Hippocampal formation (tissue), 2 donors: ENCODE measurements around the gene CA6.
"Not testable (repeated sequence)": the region's sequence is repeated elsewhere in the genome, so short reads cannot be mapped to it uniquely, and the experiment has no call there.

Experiments
- DNase-seq, 2 donors: peaks; one replicate each; lab custom pipeline; 2025; lab: John Stamatoyannopoulos, UW

Gene CA6

DNA sequence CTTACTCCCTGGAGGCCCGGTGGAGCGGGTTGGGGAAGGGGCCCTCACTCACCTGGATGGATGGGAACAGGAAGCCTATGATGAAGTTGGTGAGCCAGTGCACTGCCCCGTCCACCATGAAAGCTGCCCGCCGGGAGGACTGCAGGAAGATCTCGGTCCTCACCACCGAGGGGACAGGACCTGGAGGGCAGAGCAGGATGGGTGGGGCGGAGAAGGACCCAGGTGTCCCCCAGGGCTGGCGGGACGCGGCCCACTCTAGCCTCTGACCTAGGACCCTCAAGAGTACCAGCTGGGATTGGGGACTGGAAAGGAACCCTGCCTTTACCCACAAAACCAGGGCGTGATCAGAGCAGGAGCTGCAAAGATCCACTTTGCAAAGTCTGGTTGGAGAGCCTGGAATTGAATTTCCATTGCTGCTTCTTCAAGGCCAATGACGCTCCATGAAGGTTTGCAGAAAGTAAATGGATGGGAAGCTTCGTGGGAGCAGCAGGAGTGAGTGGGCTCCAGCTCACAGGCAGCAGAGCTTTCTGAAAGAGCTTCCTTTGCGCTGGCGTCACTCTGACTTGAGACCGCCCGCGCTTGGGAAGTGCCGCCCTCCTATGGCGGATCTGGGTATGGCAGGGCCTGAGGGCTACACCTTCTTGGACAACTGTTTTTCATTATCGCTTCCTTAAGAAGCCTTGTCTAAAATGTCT is 59.2 kb downstream of the CA6 start:
- DNase-seq, result peak; percentile 19 to 52

DNA sequence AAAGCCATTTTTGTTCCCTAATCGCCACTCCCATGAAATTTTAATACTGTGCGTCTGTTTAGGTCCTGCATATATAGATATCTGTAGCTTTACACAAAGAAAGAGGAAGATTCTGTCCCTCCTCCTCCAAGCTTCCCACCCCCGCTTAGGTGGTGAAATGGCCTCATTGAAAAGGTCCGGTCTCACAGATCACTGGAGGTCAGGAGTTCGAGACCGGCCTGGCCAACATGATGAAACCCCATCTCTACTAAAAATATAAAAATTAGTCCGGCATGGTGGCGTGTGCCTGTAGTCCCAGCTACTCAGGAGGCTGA is 59.7 kb downstream of the CA6 start:
- DNase-seq, result no peak

- DNase-seq, result no peak
Measured at GRCh38 chr1:9006956-9007615, 61.4 kb downstream of the CA6 start.

- no peak for DNase-seq
Measured at GRCh38 chr1:9008236-9008635, 62.6 kb downstream of the CA6 start.

DNA sequence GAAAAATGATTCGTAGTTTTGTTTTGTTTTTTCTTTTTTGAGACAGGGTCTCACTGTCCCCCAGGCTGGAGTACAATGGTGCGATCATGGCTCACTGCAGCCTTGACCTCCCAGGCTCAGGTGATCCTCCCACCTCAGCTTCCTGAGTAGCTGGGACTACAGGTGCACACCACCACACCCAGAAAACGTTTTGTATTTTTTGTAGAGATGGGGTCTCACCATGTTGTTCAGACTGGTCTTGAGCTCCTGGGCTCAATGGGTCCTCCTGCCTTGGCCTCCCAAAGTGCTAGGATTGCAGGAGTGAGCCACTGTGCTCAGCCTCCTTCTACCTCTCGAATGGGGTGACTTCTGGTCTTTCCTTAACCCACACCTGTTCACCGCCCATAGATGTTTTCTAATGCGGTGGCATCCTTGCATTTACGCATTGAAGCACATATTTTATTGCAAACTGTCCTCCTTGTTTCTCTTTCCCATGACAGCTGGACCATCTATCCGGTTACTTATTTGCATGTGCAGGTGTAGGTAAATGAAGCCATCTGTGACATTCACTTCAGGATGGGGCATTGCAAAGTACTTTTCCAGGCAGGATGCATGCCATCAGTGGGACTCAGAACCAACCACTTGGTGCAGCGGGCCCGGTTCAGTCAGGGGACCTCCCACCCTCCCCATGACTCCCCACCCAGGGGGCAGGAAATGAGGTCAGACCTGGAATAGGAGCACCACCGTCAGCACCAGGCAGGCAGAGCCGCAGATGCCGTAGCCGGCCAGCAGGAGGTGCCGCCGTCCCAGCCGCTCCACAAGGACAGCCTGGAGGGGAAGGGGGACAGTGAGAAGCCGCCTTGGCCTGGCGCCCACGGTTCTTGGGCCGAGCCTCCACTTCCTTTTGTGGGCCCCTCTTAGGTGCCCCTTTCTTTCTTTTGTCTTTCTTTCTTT is 64.0 kb downstream of the CA6 start:
- no peak for DNase-seq

DNA sequence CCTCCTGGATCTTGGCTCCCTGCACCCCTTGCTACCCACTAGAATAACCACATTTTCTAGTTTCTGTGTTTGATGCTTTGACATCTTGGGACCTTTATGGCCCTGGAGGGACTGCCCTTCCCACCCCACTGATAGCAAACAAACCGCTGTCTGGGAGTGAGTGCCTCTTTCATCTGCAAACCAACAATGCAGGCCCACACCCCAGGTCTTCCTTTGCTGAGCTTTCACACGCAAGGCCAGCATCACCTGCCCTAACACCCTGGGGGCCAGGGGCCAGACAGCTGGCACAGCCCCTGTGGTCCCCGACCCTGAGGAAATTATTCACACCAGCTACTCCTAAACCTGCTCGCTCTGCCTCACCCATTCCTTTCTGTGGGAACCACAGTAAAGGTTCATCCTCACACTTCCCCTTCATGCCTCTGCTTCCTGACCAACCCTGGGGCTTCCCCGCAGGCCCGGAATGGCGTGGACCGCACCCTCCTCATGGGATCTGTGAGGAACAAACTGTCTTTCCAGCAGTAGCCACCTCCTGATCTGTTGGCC is 65.2 kb downstream of the CA6 start:
- DNase-seq, result no peak

DNA sequence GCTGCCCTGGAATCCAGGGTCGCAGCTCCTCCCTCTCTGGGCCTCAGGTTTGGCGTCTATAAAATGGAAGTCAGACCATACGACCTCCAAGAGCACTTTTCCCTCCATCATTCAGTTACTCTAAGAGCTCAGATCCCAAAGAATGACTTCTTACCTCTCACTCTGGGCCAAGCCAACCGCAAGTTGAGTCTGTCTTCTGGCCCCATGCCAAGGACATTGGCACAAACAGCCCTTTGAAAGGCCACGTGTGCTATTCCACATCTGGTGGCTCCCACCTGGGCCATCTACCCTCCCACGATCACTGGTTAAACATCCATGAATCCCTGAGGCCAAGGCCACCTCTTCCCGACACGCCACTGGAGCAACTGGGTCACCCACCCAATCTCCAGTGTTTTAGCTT is 68.2 kb downstream of the CA6 start:
- no peak for DNase-seq

DNA sequence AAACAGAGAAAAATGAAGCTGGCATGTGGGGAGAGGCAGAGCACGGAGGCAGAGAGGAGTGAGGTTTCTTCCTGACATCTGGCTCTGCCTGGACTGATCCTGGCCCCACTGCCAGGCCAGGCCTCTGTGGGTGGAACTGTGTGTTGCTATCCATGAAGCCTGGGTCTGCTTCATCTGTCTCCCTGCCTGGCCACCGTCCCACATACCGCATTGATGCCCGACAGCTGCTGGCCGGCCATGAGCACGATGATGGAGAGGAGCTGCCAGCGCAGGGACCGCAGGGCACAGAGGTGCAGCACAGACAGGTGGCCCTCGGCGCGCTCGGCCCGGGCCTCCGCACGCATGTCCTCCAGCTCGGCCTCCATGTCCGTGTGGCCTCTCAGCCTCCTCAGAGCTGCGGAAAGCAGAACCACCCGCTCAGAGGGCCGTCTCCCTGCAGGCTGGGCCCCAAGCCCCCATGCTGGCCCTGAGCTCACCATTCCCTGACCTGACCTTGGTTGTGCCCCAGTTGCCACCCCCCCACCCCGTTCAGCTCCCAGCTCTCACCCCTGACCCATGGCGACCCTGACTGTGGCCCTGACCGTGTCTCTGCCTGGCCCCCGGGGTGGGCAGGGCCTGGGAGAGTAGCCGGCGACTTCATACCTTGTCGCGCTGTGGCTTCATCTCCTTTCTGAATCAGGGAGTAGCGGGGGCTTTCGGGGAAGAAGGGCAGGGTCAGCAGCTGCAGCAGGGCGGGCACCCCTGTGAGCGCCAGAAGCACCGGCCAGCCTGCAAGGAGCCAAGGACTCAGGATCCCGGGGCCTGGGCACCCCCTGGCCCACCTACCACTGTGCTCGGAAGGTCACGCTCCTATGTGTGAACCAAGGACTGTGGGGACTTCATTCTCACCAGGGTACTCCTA is 69.1 kb downstream of the CA6 start:
- DNase-seq, result no peak

DNA sequence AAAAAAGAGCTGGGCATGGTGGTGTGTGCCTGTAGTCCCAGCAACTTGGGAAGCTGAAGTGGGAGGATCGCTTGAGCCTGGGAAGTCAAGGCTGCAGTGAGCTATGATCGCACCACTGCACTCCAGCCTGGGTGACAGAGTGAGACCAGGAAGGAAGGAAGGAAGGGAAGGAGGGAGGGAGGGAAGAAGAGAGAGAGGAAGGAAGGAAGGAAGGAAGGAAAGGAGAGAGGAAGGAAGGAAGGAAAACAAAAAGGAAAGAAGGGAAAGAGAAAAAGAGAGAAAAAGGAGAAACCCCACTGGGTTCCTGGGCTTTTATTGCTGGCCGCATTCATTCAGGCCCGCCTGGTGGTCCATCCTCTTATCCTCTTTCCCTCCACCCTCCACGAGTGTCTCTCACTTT is 70.8 kb downstream of the CA6 start:
- no peak for DNase-seq

DNA sequence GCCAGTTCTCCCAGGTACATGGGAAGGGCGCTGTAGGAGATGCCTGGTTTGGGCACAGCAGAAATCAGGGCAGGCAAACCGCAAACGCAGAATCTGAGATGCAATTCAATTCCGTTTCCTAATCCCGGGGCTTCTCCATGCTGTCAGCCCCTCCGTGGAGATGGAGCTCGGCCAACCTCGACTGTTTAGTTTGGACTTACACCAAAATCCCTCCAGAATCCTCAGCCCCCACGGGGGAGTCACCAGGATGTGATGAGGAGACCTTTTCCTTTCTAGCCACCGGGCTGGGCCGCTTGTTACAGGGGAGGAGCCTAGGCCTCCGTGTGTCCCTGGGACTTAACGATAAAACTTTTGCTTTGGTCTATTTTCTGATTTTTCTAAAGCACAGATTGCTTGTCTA is 72.7 kb downstream of the CA6 start:
- no peak for DNase-seq

- no peak for DNase-seq
Measured at GRCh38 chr1:9019896-9020295, 74.2 kb downstream of the CA6 start.

- no peak for DNase-seq
Measured at GRCh38 chr1:9020305-9020704, 74.6 kb downstream of the CA6 start.

DNA sequence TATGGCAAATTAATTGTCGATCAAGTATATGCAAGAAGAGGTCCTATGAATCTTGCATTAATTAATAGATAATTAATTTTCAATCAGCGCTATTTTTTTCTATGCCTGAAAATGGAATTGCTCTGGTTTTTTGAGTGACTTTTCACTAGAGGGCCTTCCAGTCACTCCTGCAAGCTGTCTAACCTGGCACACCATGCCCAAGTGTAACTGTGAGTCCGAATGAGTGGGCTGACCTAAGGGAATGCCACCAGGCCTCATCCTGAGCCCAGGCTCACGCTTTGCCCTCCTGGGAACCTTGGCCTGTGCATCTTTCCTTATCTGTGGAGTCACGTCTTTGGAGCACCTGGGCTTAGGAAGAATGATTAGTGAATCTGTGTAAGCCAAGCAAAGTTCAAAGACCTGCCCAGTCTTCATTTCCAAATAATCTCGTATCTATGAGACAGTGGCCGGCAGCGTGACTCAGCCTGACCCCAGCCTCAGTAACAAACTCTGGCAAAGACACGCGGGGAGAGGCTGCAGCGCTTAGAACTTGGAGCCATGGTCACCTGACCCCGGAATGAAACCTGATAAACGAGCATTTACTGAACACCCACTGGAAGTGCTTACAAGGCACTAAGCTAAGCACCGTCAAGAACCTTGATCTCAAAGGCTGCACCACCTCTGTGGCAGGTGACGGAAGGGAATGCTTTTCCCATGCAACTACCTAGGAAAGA is 76.5 kb downstream of the CA6 start:
- not testable (repeated sequence) for DNase-seq

DNA sequence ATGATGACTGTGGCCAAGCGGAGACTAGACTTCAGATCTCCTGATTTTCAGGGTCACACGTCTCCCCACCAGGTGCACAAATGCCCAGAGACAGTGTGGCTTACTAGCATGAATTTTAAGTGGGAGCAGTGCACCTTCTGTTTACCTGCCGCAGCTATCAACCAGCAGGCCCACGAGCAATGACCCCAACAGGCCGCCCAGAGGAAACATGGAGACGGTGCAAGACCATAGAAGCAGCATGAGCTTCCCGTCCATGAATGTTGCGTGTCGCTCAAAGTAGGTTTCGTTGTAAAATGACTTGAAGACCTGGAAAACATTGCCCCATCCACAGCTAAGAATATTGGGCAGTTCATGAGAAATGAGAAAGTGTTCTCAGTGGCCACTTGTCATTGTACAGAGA is 77.1 kb downstream of the CA6 start:
- DNase-seq, result no peak
